Measurements from ENCODE around the gene EGFR. TPM values are rescaled to one million over a fixed set of nuclear protein-coding genes. Genes with fewer than 3 reads are reported as not detected.

The EGFR gene
- polyA plus RNA-seq, 2 of the 4 experiments (the other 2 are of a cell fraction) = 59.5 to 63.8 TPM

DNA sequence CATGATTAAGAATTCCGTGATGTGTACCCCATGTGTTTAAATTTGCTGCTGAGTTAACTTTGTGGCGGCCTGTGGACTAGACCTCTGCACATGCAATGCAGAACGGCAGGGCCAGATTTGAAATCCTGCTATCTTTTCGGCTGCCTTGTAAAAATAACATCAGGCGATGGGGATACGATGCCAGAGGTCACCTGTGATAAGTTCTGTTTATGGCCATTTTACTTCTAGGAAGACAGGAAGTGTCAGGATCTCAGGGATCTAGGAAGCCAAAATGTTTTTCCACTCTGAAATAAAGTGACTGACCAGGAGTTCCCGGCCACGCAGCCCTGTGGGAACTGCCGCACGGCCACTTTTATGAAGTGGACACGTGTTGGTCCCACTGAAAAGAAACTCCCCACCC, 77.5 kb downstream of the EGFR start:
- 93% methylated on average over 11 of the region's 11 CpGs for WGBS (ENCODE audit: missing lambda C conversion rate)
- TF ChIP-seq ZNF302 (CRISPR knock-in tag; IDR thresholded peaks at IDR 0.05) (no peak), HES2 (IDR thresholded peaks at IDR 0.05) (no peak), MAZ (IDR thresholded peaks at IDR 0.05; ENCODE audit: borderline replicate concordance, low read depth, low read length) (no peak), JUN (IDR thresholded peaks at IDR 0.05) (no peak), PHF8 (IDR thresholded peaks at IDR 0.05; ENCODE audit: borderline replicate concordance, low read depth) (no peak), GATA3 (IDR thresholded peaks at IDR 0.05; ENCODE audit: borderline replicate concordance) (no peak), CBX2 (IDR thresholded peaks at IDR 0.05; ENCODE audit: borderline replicate concordance, low read depth) (no peak), KDM5A (IDR thresholded peaks at IDR 0.05) (no peak), HOXB5 (CRISPR knock-in tag; IDR thresholded peaks at IDR 0.05) (no peak), HOXA7 (CRISPR knock-in tag; IDR thresholded peaks at IDR 0.05) (no peak), CTCF (IDR thresholded peaks at IDR 0.05) (no peak)
- Histone ChIP-seq H3K4me2 (no peak overlapping the region), H3K9me3 (no peaks in the 10 kb centered on the region), H3K4me1 (peaks cover 40% of the 10 kb centered on the region), H3K4me3 (no peak overlapping the region), H3K27ac (peak overlapping the region in 1 of 2 experiments; percentile 23; a peak in 1 of 6 replicates)
- no peak for ATAC-seq
- FAIRE-seq = no peak
- POLR2A ChIA-PET = no interaction called here
- CTCF ChIA-PET = no interaction called here
- no peak for DNase-seq (ENCODE audit: low read depth in 1 of 2, low spot score in 1 of 2)

- POLR2A ChIA-PET = no interaction called here
- no peak for ATAC-seq
- 95% methylated on average over 4 of the region's 4 CpGs for WGBS (ENCODE audit: missing lambda C conversion rate)
- Histone ChIP-seq H3K4me1 (peaks cover 32% of the 10 kb centered on the region), H3K27ac (no peak overlapping the region; a peak in 1 of 6 replicates), H3K9me3 (no peaks in the 10 kb centered on the region), H3K4me3 (no peak overlapping the region), H3K4me2 (no peak overlapping the region)
- CTCF ChIA-PET = no interaction called here
- DNase-seq (ENCODE audit: low read depth in 1 of 2, low spot score in 1 of 2) = no peak
- TF ChIP-seq FOSL2 (IDR thresholded peaks at IDR 0.05) (no peak), FOSL2 (CRISPR knock-in tag; IDR thresholded peaks at IDR 0.05) (no peak), NFE2L2 (conservative IDR thresholded peaks at IDR 0.05; ENCODE audit: low read length) (no peak), ZNF302 (CRISPR knock-in tag; IDR thresholded peaks at IDR 0.05) (no peak), CHD4 (IDR thresholded peaks at IDR 0.05; ENCODE audit: borderline replicate concordance) (no peak), FOXS1 (CRISPR knock-in tag; IDR thresholded peaks at IDR 0.05) (no peak), MAFK (IDR thresholded peaks at IDR 0.05; ENCODE audit: partially characterized antibody) (no peak), REST (IDR thresholded peaks at IDR 0.05) (no peak), HOXA7 (CRISPR knock-in tag; IDR thresholded peaks at IDR 0.05) (no peak), RARB (CRISPR knock-in tag; IDR thresholded peaks at IDR 0.05) (no peak), CHD2 (IDR thresholded peaks at IDR 0.05; ENCODE audit: low read length, partially characterized antibody) (no peak), SREBF2 (IDR thresholded peaks at IDR 0.05) (no peak), NPAS2 (CRISPR knock-in tag; IDR thresholded peaks at IDR 0.05; ENCODE audit: borderline replicate concordance) (no peak), SMC3 (IDR thresholded peaks at IDR 0.05) (no peak), HEYL (CRISPR knock-in tag; IDR thresholded peaks at IDR 0.05) (no peak), CEBPB (IDR thresholded peaks at IDR 0.05) (no peak), HES2 (IDR thresholded peaks at IDR 0.05) (no peak), PHF8 (IDR thresholded peaks at IDR 0.05; ENCODE audit: borderline replicate concordance, low read depth) (no peak), BCL3 (IDR thresholded peaks at IDR 0.05) (no peak), RAD21 (conservative IDR thresholded peaks at IDR 0.05 in 1 of 2, IDR thresholded peaks at IDR 0.05 in 1 of 2) (no peak)
- TF ChIP-seq, protein P1, sequence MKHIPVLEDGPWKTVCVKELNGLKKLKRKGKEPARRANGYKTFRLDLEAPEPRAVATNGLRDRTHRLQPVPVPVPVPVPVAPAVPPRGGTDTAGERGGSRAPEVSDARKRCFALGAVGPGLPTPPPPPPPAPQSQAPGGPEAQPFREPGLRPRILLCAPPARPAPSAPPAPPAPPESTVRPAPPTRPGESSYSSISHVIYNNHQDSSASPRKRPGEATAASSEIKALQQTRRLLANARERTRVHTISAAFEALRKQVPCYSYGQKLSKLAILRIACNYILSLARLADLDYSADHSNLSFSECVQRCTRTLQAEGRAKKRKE (CRISPR knock-in tag; IDR thresholded peaks at IDR 0.05; ENCODE audit: low read depth) = no peak
- no peak for FAIRE-seq
Observed at GRCh38 chr7:55097100-55097499, 78.3 kb downstream of the EGFR start.

Measured in A549 (cell line).